Measurements from ENCODE around the gene SMAD3.

DNA sequence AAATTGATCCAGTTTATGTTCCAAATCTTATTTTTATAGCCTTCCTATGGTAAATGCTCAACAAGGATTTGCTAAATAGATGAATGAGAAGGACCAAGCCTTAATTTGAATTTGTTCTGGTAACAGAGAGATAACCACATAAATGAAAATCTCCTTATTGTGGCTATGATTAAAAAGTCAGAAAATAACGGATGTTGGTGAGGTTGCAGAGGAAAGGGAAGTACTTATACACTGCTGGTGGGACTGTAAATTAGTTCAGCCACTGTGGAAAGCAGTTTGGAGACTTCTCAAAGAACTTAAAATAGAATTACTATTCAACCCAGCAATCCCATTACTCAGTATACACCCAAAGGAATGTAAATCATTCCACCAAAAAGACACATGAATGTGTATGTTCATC, 162.9 kb downstream of the SMAD3 start:
- TF ChIP-seq, protein P1, sequence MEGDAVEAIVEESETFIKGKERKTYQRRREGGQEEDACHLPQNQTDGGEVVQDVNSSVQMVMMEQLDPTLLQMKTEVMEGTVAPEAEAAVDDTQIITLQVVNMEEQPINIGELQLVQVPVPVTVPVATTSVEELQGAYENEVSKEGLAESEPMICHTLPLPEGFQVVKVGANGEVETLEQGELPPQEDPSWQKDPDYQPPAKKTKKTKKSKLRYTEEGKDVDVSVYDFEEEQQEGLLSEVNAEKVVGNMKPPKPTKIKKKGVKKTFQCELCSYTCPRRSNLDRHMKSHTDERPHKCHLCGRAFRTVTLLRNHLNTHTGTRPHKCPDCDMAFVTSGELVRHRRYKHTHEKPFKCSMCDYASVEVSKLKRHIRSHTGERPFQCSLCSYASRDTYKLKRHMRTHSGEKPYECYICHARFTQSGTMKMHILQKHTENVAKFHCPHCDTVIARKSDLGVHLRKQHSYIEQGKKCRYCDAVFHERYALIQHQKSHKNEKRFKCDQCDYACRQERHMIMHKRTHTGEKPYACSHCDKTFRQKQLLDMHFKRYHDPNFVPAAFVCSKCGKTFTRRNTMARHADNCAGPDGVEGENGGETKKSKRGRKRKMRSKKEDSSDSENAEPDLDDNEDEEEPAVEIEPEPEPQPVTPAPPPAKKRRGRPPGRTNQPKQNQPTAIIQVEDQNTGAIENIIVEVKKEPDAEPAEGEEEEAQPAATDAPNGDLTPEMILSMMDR (conservative IDR thresholded peaks at IDR 0.05) = no peak
- TF ChIP-seq EZH2 (IDR thresholded peaks at IDR 0.05; ENCODE audit: low read depth) = no peak

Measured in PC-9 (cell line).